GM18511 (cell line): ENCODE data around the gene TADA2A.

Experiments
- ATAC-seq: cut with Tn5 transposase; IDR thresholded peaks from one replicate; pipeline ENCODE4 v1.9.1; 2021; ENCODE audit warnings: mild to moderate bottlenecking, moderate library complexity; ENCODE audit not compliant: unreplicated experiment

TADA2A gene

GRCh38 chr17:37406635-37407461 is at the start of gene TADA2A, which contains the start of gene ACACA:
Gene TADA2A (plus strand): TSS chr17:37406886. CDS start chr17:37411366, 4,480 bp downstream.
Gene ACACA (minus strand): TSS chr17:37406836. CDS start chr17:37406299, 537 bp downstream.
- peak; percentile 87 for ATAC-seq

- peak; percentile 29 for ATAC-seq
Measured at GRCh38 chr17:37358098-37358829, 48.4 kb upstream of the TADA2A start.

- ATAC-seq, result peak; percentile 93
Measured at GRCh38 chr17:37358830-37359681, 47.6 kb upstream of the TADA2A start.

GRCh38 chr17:37359682-37360188 is 47.0 kb upstream of the TADA2A start:
- no peak for ATAC-seq

GRCh38 chr17:37360632-37361031 is 46.1 kb upstream of the TADA2A start:
- ATAC-seq, result no peak

- no peak for ATAC-seq
Measured at GRCh38 chr17:37361543-37361942, 45.1 kb upstream of the TADA2A start.

- no peak for ATAC-seq
Measured at GRCh38 chr17:37365589-37365988, 41.1 kb upstream of the TADA2A start.

- ATAC-seq, result no peak
Measured at GRCh38 chr17:37368577-37368976, 38.1 kb upstream of the TADA2A start.

GRCh38 chr17:37373530-37374159 is 33.0 kb upstream of the TADA2A start:
- ATAC-seq, result no peak

GRCh38 chr17:37375706-37376105 is 31.0 kb upstream of the TADA2A start, which contains the start of gene C17orf78:
Gene C17orf78 (plus strand): TSS chr17:37375985. CDS start chr17:37376093, 108 bp downstream.
- ATAC-seq, result no peak

- ATAC-seq, result no peak
Measured at GRCh38 chr17:37382056-37382455, 24.6 kb upstream of the TADA2A start.

GRCh38 chr17:37384560-37385149 is 22.0 kb upstream of the TADA2A start:
- no peak for ATAC-seq

GRCh38 chr17:37385474-37385990 is 21.2 kb upstream of the TADA2A start:
- ATAC-seq, result no peak

GRCh38 chr17:37386462-37386861 is 20.2 kb upstream of the TADA2A start:
- ATAC-seq, result no peak

- no peak for ATAC-seq
Measured at GRCh38 chr17:37388266-37388665, 18.4 kb upstream of the TADA2A start.

- no peak for ATAC-seq
Measured at GRCh38 chr17:37389160-37389559, 17.5 kb upstream of the TADA2A start.

- ATAC-seq, result no peak
Measured at GRCh38 chr17:37391146-37391545, 15.5 kb upstream of the TADA2A start.

- peak; percentile 49 for ATAC-seq
Measured at GRCh38 chr17:37392024-37392590, 14.6 kb upstream of the TADA2A start.

GRCh38 chr17:37393352-37393751 is 13.3 kb upstream of the TADA2A start:
- ATAC-seq, result no peak
